GM21717 (cell line): ENCODE data around the gene LPP.

Source experiments
- ATAC-seq: cut with Tn5 transposase; IDR thresholded peaks from one replicate; pipeline ENCODE4 v1.9.1; 2021; ENCODE audit warnings: mild to moderate bottlenecking, moderate library complexity; ENCODE audit not compliant: unreplicated experiment

The LPP gene

GRCh38 chr3:188295876-188296275, 141.9 kb downstream of the LPP start:
- ATAC-seq: no peak

DNA sequence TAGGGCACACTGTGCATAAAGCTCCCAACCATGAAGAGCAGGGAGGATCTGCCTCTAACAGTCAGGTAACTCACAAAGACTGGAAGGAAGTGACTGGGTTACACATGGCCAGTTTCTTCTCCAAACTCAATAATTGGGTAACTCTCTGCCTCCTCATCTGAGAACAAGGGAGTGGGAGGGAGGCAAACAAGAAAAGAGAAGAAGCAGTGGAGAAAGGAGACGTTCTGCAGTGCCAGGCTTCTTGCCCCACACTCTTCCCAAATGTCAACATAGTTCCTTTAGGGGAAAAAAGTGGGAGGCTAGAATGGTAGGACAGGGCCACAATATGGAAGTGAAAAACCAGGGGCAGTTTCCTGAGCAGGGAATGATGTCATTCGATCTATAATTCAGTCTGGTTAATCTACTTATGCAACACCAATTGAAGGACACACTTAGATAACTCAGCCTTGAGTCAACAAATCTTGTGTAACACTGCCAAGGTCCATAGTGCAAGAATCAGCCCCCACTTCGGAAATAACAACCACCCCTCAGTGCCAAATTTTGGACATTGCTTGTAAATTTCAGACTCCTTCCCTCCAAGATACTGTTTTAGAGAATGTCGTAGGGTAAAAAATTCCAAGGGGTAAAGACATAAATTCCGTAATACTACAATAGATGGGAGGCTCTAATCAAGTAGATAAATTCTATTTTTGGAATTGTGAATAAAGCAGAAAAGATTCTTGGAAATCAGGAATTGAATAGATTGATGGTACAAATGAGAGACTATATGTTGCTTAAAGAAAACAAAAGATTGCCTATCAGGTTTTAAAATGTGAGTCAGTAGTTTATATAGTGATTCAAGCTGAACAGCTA, 143.0 kb downstream of the LPP start:
- ATAC-seq: no peak

- no peak for ATAC-seq
These were observed 144.6 kb downstream of the LPP start for GRCh38 chr3:188298585-188298984.

- no peak for ATAC-seq
These were observed 145.1 kb downstream of the LPP start for GRCh38 chr3:188299068-188299467.

- ATAC-seq: no peak
These were observed 145.8 kb downstream of the LPP start for GRCh38 chr3:188299708-188300107.

- no peak for ATAC-seq
These were observed 147.2 kb downstream of the LPP start for GRCh38 chr3:188301147-188301546.

GRCh38 chr3:188303286-188303799, 149.4 kb downstream of the LPP start:
- no peak for ATAC-seq

GRCh38 chr3:188303823-188304222, 149.9 kb downstream of the LPP start:
- ATAC-seq: no peak

GRCh38 chr3:188304501-188304900, 150.5 kb downstream of the LPP start:
- no peak for ATAC-seq

DNA sequence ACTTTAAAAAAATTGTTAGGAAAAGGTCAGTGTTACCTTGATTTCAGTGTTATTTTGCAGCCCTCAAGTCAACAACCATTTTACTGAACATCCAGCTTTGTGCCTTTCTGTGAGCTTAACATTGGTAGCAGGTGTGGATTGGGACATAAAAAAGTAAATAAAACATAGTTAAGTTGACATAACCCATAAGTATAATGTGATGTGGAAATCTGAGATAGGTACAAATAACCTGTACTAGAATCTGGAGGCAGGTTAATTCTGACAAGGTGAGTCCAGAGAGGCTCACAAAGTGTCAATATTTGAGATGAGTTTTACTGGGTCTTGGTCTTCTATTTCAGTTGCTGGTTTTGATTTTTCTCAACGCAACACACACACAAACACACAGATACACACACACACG, 151.3 kb downstream of the LPP start:
- no peak for ATAC-seq

- no peak for ATAC-seq
These were observed 152.6 kb downstream of the LPP start for GRCh38 chr3:188306435-188307005.

DNA sequence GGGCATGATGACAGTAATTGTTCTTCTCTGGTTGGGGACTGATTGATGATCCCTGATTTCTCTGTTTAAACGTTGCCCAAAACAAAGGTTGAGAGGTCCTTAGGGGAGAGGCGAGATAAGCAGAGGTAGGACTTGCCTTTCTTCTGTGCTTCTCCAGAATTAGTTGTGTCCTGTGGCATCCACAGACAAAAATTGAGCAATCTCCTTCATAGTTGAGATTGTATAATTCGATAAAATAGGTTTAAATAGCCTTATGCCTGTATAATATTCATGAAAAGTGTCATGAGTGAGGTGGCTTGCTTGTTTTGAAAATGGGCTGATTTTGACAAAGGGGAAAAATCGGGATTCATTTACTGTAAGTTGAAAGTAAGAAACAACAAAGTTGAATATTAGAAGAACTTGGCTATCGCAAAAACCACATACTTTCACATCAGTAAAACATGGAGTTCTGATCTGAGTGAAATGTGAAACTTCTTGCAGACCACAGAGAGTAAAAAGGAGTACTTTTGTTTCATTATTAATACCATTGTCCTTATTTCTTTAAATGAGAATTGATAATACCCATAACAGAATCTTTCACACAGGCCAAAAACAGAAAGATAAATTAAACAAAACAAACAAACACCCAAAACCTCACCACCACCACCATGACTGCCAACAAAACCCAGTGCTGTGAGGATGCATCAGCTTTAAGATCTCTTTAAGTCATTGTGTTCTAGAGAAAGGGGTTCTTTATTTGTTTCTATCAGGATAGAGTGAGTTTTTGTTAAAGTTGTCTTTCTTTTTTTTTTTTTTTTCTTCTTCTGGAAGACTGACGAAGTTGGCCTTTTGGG, 155.7 kb downstream of the LPP start:
- peak; percentile 98 for ATAC-seq

- no peak for ATAC-seq
These were observed 156.3 kb downstream of the LPP start for GRCh38 chr3:188310270-188310710.

- ATAC-seq: no peak
These were observed 161.6 kb downstream of the LPP start for GRCh38 chr3:188315553-188315952.

DNA sequence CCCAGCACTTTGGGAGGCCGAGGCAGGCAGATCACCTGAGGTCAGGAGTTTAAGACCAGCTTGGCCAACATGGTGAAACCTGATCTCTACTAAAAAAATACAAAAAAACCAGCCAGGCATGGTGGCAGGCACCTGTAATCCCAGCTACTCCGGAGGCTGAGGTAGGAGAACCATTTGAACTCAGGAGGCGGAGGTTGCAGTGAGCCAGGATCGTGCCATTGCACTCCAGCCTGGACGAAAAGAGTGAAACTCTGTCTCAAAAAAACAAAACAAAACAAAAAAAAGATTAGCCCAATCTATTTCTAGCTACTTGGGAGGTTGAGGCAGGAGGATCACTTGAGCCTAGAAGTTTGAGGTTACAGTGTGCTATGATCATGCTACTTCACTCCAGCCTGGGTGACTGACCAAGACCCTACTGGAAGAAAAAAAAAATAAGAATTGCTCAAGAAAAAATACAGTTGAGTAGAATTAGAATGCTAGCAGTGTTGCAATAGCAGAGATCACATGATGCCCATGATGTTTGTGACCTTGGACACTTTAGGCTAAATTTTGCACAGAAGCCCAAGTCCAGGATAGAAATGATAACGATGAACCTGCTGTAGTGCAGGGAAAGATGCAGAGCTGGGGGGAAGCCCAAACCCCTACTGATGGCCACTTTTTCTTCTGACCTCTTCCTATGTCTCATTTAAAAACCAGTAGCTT, 162.2 kb downstream of the LPP start:
- no peak for ATAC-seq

- no peak for ATAC-seq
These were observed 162.7 kb downstream of the LPP start for GRCh38 chr3:188316723-188317070.

DNA sequence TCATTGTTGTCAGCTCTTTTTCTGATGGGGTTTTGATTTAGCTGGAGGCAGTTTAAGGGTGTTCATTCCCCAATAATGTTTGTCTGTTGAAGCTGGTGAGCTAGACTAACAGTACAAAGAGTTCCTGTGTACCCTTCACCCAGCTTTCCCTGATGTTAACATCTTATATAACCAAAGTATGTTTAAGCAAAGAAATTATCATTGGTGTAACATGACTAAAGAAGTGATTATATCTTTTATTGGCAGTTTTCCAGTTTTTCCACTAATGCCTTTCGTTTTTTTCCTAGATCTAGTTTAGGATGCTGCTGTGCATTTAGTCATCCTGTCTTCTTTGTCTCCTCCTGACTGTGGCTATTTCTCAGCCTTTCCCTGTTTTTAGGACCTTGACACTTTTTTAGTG, 165.6 kb downstream of the LPP start:
- no peak for ATAC-seq

DNA sequence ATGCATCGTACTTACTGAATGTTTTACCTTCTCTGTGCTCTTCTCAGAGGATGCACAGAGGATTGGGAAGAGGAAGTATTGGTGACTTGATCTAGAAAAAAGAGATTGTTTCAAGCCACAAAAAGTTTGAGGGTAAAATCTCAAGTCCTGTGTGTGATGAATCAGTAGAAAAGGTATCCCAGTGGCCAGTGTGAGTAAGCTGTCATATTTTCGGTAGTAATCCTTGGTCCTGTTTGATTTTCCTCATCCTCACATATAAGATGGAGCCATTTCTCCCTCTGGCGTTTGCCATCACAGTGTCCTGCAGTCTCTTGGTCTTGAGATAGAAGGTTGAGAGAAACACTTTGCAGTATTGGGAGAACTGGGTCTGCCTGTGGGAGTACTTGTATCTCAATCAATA, 166.8 kb downstream of the LPP start:
- no peak for ATAC-seq

DNA sequence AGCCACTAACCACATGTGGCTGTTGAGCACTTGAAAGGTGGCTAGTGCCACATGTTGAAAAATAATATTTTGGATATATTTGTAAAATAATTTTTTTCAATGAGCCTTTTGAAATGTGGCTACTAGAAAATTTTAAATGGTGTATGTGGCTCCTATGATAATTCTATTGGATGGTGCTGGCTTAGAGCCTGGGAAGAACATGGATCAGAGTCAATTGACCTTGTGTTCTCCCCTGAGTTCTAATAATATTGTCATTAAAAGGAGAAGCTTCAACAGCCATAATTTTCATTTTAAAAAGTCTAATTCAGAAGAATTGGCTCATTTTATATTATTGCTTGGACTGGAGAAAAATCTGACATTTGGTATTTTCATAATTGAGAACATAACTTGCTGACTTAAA, 167.3 kb downstream of the LPP start:
- ATAC-seq: no peak

DNA sequence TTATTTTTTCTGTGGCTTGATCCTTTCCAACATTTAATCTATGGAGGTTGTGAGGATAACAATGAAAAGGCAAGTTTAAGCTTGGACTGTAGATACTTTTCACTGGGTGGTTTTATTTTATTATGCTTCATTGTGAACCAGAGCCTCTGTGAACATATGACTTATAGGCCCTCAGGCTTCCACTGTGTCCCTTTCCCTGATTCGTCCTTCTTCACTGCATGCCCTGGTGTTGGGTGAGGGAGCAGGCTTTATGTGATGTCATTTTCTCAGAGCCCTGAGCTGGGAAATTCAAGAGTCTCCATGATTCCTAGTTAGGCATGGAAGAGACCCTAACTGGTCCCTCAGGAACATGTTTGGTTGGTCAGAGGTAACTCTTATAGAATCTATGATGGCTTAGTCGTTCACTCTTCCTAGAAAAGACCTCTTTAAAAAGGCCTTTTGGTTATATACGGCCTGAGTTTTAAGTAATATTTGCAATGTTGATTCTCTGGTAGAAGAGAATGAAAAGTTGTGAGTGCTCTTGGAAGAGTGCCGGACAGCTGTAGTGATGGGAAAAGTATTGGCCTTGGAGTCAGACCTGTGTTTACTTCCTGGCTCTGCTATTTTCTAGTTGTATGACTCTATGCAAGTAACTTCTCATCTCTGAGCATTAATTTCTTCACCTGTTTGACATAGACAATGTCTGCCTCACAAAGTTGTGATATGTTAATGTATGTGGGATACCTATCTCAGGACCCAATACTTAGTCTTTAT, 168.4 kb downstream of the LPP start:
- no peak for ATAC-seq
